GM19395 (cell line): ENCODE data around the gene LARP7.
"Not testable (repeated sequence)": the region's sequence is repeated elsewhere in the genome, so short reads cannot be mapped to it uniquely, and the experiment has no call there.

Source experiments
- ATAC-seq: cut with Tn5 transposase; IDR thresholded peaks from one replicate; pipeline ENCODE4 v1.9.1; 2021; ENCODE audit warnings: mild to moderate bottlenecking, moderate library complexity; ENCODE audit not compliant: unreplicated experiment

Gene LARP7

GRCh38 chr4:112649055-112649408, 12.1 kb downstream of the LARP7 start:
- ATAC-seq, result no peak

- ATAC-seq, result no peak
These were observed 13.4 kb downstream of the LARP7 start for GRCh38 chr4:112650332-112650731.

GRCh38 chr4:112651641-112652040, 14.7 kb downstream of the LARP7 start:
- ATAC-seq, result no peak

- ATAC-seq, result no peak
These were observed 15.3 kb downstream of the LARP7 start for GRCh38 chr4:112652216-112652615.

- ATAC-seq, result no peak
These were observed 18.3 kb downstream of the LARP7 start for GRCh38 chr4:112655270-112655669.

- not testable (repeated sequence) for ATAC-seq
These were observed 19.2 kb downstream of the LARP7 start for GRCh38 chr4:112656115-112656514.

- no peak for ATAC-seq
These were observed 27.7 kb downstream of the LARP7 start for GRCh38 chr4:112664611-112665010.

- ATAC-seq, result no peak
These were observed 31.2 kb downstream of the LARP7 start for GRCh38 chr4:112668131-112668530.

- ATAC-seq, result no peak
These were observed 36.1 kb downstream of the LARP7 start for GRCh38 chr4:112673076-112673475.

- no peak for ATAC-seq
These were observed 36.7 kb downstream of the LARP7 start for GRCh38 chr4:112673686-112674085.

- no peak for ATAC-seq
These were observed 37.4 kb downstream of the LARP7 start for GRCh38 chr4:112674376-112674775.

GRCh38 chr4:112677519-112678091, 40.7 kb downstream of the LARP7 start:
- no peak for ATAC-seq

- ATAC-seq, result no peak
These were observed 44.1 kb downstream of the LARP7 start for GRCh38 chr4:112680996-112681395.

- no peak for ATAC-seq
These were observed 56.6 kb downstream of the LARP7 start for GRCh38 chr4:112693507-112693906.

GRCh38 chr4:112700679-112701078, 63.7 kb downstream of the LARP7 start:
- ATAC-seq, result no peak

- ATAC-seq, result no peak
These were observed 65.9 kb downstream of the LARP7 start for GRCh38 chr4:112702892-112703291.

- ATAC-seq, result no peak
These were observed 67.4 kb downstream of the LARP7 start for GRCh38 chr4:112704322-112704721.

GRCh38 chr4:112704991-112705845, 68.3 kb downstream of the LARP7 start:
- peak; percentile 47 for ATAC-seq

GRCh38 chr4:112705891-112706839, 69.2 kb downstream of the LARP7 start:
- peak; percentile 59 for ATAC-seq

GRCh38 chr4:112706840-112707207, 69.9 kb downstream of the LARP7 start:
- no peak for ATAC-seq
